Skin epidermis (tissue), 12 donors: ENCODE results near the gene LRP1B.

Experiments
- H3K27ac ChIP-seq, 21 experiments: fragments of 200-600 bp; sonication (generic) in 11 of 21; one replicate each; pipeline ENCODE4 v1.5.0; 2020; ENCODE audit warnings: mild to moderate bottlenecking in 3 of 21, inconsistent platforms in 2 of 21, moderate library complexity in 2 of 21
- H3K4me3 ChIP-seq, 7 experiments: fragments of 200-600 bp; sonication (generic) in 2 of 7; one replicate each; pipeline ENCODE4 v1.5.0; 2020; ENCODE audit warnings: inconsistent platforms in 2 of 7, mild to moderate bottlenecking in 2 of 7, moderate library complexity in 1 of 7

LRP1B gene

GRCh38 chr2:141630407-141630930 is 500.3 kb downstream of the LRP1B start:
- Histone ChIP-seq H3K27ac (no peak overlapping the region), H3K4me3 (no peak overlapping the region)

- Histone ChIP-seq H3K4me3 (no peak overlapping the region), H3K27ac (no peak overlapping the region)
These were observed 510.4 kb downstream of the LRP1B start for GRCh38 chr2:141620372-141620771.

- Histone ChIP-seq H3K27ac (no peak overlapping the region), H3K4me3 (no peak overlapping the region)
These were observed 512.4 kb downstream of the LRP1B start for GRCh38 chr2:141618457-141618856.

GRCh38 chr2:141611981-141612380 is 518.8 kb downstream of the LRP1B start:
- Histone ChIP-seq H3K27ac (no peak overlapping the region), H3K4me3 (no peak overlapping the region)

GRCh38 chr2:141611176-141611571 is 519.6 kb downstream of the LRP1B start:
- Histone ChIP-seq H3K27ac (no peak overlapping the region), H3K4me3 (no peak overlapping the region)

GRCh38 chr2:141610564-141611175 is 520.1 kb downstream of the LRP1B start:
- no peak overlapping the region for H3K27ac ChIP-seq
- no peak overlapping the region for H3K4me3 ChIP-seq

GRCh38 chr2:141605163-141605562 is 525.7 kb downstream of the LRP1B start:
- Histone ChIP-seq H3K4me3 (no peak overlapping the region), H3K27ac (no peak overlapping the region)

GRCh38 chr2:141601511-141602152 is 529.2 kb downstream of the LRP1B start:
- Histone ChIP-seq H3K27ac (no peak overlapping the region), H3K4me3 (no peak overlapping the region)

GRCh38 chr2:141599721-141600120 is 531.1 kb downstream of the LRP1B start:
- Histone ChIP-seq H3K4me3 (no peak overlapping the region), H3K27ac (no peak overlapping the region)

GRCh38 chr2:141598982-141599381 is 531.8 kb downstream of the LRP1B start:
- no peak overlapping the region for H3K27ac ChIP-seq
- no peak overlapping the region for H3K4me3 ChIP-seq

- Histone ChIP-seq H3K27ac (no peak overlapping the region), H3K4me3 (no peak overlapping the region)
These were observed 535.4 kb downstream of the LRP1B start for GRCh38 chr2:141595316-141595920.

GRCh38 chr2:141591787-141592186 is 539.0 kb downstream of the LRP1B start:
- Histone ChIP-seq H3K27ac (no peak overlapping the region), H3K4me3 (no peak overlapping the region)

GRCh38 chr2:141590620-141591019 is 540.2 kb downstream of the LRP1B start:
- Histone ChIP-seq H3K4me3 (no peak overlapping the region), H3K27ac (no peak overlapping the region)

GRCh38 chr2:141589314-141589713 is 541.5 kb downstream of the LRP1B start:
- H3K4me3 ChIP-seq: no peak overlapping the region
- no peak overlapping the region for H3K27ac ChIP-seq

GRCh38 chr2:141586985-141587384 is 543.8 kb downstream of the LRP1B start:
- H3K27ac ChIP-seq: no peak overlapping the region
- no peak overlapping the region for H3K4me3 ChIP-seq

- no peak overlapping the region for H3K27ac ChIP-seq
- no peak overlapping the region for H3K4me3 ChIP-seq
These were observed 548.6 kb downstream of the LRP1B start for GRCh38 chr2:141582213-141582612.

GRCh38 chr2:141579071-141579470 is 551.7 kb downstream of the LRP1B start:
- Histone ChIP-seq H3K4me3 (no peak overlapping the region), H3K27ac (no peak overlapping the region)

GRCh38 chr2:141570474-141571131 is 560.2 kb downstream of the LRP1B start:
- no peak overlapping the region for H3K27ac ChIP-seq
- H3K4me3 ChIP-seq: no peak overlapping the region

GRCh38 chr2:141569941-141570340 is 560.9 kb downstream of the LRP1B start:
- no peak overlapping the region for H3K27ac ChIP-seq

GRCh38 chr2:141565597-141565996 is 565.2 kb downstream of the LRP1B start:
- Histone ChIP-seq H3K27ac (no peak overlapping the region), H3K4me3 (no peak overlapping the region)

More at GRCh38 chr2:141569941-141570340, 560.9 kb downstream of the LRP1B start:
- H3K4me3 ChIP-seq: no peak overlapping the region

- Histone ChIP-seq H3K4me3 (no peak overlapping the region), H3K27ac (no peak overlapping the region)
These were observed 570.1 kb downstream of the LRP1B start for GRCh38 chr2:141560723-141561122.
